ENCODE data around the gene PCP4.

Gene PCP4

DNA sequence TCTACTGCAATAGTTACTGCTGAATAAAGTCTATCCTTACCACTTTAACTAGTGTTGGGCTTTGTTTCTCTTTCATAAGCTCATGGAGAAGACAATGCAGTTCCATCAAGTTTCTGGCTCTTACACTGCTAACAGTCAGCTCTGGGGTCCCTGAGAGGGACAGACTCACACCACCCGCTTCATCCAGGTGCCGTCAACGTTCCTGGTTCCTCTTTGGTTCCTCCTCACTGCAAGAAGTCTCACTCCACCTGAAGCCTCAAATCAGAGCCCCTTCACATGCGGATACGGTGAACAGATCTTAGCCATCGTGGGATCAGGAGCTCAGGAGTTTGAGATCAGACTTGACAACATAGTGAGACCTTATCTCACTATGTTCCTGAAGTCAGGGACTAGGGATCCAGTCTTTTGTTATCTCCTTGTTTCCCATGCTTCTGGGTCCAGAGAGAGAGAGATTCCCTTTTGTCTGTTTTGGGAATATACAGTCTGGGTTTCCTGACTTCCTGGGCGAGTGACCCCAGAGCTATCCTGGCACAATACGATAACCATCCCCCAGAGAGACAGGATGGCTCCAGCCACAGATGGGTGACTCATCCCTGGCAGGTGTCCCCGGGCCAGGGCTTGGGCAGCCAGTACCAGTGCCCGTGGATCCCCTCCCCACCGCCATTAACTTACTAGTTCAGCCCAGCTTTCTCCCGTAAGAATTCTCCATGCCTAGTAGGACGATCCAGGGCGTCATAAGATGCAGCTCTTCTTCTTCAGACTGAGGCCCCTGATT, 14.3 kb upstream of the PCP4 start:
- H3K4me3 Mint-ChIP-seq = no peak overlapping the region

DNA sequence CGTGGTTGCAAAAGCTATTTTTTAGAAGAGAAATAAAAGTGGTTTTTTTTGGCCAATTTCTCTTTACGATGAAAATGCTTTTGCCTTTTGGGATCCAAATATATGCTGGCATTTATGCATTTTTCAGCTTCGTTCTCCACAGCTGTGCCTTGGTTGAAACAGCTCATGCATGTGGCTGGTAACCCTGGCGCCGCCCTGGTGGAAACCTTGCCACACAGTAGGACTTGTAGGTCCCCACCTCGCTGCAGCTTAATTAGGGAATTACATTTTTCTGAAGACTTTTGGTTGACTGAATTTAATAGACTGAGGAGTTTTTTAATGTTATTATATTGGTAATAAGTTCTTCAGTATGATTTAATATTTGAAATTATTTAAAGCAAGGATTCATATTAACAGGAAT, 12.7 kb upstream of the PCP4 start:
- Mint-ChIP-seq H3K27me3 (ENCODE audit: low read depth, poor library complexity) (peaks cover 2% of the 10 kb centered on the region), H3K36me3 (ENCODE audit: low read depth) (no peaks in the 10 kb centered on the region), H3K4me1 (peaks cover 21% of the 10 kb centered on the region), H3K9me3 (peaks cover 10% of the 10 kb centered on the region), H3K27ac (no peak overlapping the region), H3K4me3 (no peak overlapping the region)
- TF ChIP-seq, protein P1, sequence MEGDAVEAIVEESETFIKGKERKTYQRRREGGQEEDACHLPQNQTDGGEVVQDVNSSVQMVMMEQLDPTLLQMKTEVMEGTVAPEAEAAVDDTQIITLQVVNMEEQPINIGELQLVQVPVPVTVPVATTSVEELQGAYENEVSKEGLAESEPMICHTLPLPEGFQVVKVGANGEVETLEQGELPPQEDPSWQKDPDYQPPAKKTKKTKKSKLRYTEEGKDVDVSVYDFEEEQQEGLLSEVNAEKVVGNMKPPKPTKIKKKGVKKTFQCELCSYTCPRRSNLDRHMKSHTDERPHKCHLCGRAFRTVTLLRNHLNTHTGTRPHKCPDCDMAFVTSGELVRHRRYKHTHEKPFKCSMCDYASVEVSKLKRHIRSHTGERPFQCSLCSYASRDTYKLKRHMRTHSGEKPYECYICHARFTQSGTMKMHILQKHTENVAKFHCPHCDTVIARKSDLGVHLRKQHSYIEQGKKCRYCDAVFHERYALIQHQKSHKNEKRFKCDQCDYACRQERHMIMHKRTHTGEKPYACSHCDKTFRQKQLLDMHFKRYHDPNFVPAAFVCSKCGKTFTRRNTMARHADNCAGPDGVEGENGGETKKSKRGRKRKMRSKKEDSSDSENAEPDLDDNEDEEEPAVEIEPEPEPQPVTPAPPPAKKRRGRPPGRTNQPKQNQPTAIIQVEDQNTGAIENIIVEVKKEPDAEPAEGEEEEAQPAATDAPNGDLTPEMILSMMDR (IDR thresholded peaks at IDR 0.05) = no peak
- no peak for DNase-seq

More for the DNA sequence above, 14.3 kb upstream of the PCP4 start:
- TF ChIP-seq, protein P1 (IDR thresholded peaks at IDR 0.05) = no peak
- no peaks in the 10 kb centered on the region for H3K36me3 Mint-ChIP-seq (ENCODE audit: low read depth)
- H3K27ac Mint-ChIP-seq = no peak overlapping the region
- DNase-seq = no peak
- peaks cover 2% of the 10 kb centered on the region for H3K27me3 Mint-ChIP-seq (ENCODE audit: low read depth, poor library complexity)
- peaks cover 4% of the 10 kb centered on the region for H3K9me3 Mint-ChIP-seq
- peaks cover 21% of the 10 kb centered on the region for H3K4me1 Mint-ChIP-seq

DNA sequence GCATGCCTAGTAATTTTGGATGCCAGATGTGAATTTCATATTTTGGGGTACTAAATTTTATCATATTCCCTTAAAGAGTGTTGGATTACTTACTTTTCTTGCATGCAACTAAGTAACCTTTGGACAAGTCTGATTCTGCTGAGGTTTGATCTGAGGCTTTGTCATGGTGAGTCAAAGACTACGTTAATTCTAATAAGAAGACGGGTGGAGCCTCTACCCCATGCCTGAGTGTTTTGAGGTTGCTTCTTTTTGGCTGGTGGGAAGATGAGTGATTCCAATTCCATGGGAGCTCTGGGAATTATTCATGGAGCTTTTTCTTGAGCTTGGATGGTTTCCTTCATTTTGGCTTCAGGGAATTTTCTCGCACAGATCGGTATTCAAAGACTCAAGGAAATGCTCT, 11.6 kb upstream of the PCP4 start:
- TF ChIP-seq, protein P1 (IDR thresholded peaks at IDR 0.05) = no peak
- no peak overlapping the region for H3K4me3 Mint-ChIP-seq
- H3K36me3 Mint-ChIP-seq (ENCODE audit: low read depth) = no peaks in the 10 kb centered on the region
- DNase-seq = no peak
- no peak overlapping the region for H3K27ac Mint-ChIP-seq
- H3K9me3 Mint-ChIP-seq = peaks cover 10% of the 10 kb centered on the region
- H3K27me3 Mint-ChIP-seq (ENCODE audit: low read depth, poor library complexity) = peaks cover 2% of the 10 kb centered on the region
- peaks cover 21% of the 10 kb centered on the region for H3K4me1 Mint-ChIP-seq

DNA sequence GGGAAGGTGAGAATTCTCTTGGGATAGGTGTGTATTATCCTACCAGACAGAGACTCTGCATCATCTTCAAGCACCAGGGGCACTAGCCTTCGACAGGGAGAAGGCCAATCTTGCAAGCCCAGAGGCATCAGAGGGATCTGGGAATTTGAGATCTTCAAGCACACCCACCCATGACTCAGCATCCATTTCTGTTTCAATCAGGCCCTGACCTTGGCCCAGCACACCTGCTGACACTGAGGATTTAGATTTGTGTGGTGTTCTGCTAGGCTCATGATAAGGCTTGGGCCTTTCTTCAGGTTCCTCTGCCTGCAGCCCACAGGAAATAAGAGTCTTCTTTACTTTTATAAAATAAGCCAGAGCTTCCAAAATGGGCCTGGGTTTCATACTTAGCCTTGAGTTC, 6.6 kb upstream of the PCP4 start:
- H3K27me3 Mint-ChIP-seq (ENCODE audit: low read depth, poor library complexity) = peaks cover 12% of the 10 kb centered on the region
- H3K9me3 Mint-ChIP-seq = peaks cover 6% of the 10 kb centered on the region
- H3K4me1 Mint-ChIP-seq = no peaks in the 10 kb centered on the region

DNA sequence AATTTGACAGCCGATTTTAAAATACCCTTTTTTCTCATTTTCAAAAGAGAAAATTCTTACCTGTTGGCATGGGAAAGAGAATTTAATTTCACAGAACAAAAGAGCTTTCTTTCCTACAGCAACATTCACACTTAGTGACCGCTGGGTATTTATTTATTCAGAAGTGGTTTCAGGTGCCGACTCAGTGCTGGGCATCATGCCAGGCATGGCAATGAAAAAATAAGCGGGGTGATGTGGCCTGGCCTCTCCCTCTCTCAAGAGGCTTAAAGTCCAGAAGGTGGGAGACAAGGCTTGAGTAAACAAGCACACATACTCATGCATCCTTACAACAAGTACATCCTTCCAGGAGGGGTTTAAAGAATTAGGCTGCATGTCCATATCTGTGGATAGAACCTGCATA, 4.1 kb upstream of the PCP4 start:
- no peak overlapping the region for H3K27ac Mint-ChIP-seq
- no peak overlapping the region for H3K4me3 Mint-ChIP-seq
- DNase-seq = no peak
- H3K4me1 Mint-ChIP-seq = peaks cover 12% of the 10 kb centered on the region
- peaks cover 6% of the 10 kb centered on the region for H3K9me3 Mint-ChIP-seq
- TF ChIP-seq, protein P1 (IDR thresholded peaks at IDR 0.05) = no peak
- peaks cover 16% of the 10 kb centered on the region for H3K27me3 Mint-ChIP-seq (ENCODE audit: low read depth, poor library complexity)
- H3K36me3 Mint-ChIP-seq (ENCODE audit: low read depth) = no peaks in the 10 kb centered on the region

More for the DNA sequence above, 6.6 kb upstream of the PCP4 start:
- Mint-ChIP-seq H3K36me3 (ENCODE audit: low read depth) (no peaks in the 10 kb centered on the region), H3K4me3 (no peak overlapping the region), H3K27ac (no peak overlapping the region)
- TF ChIP-seq, protein P1 (IDR thresholded peaks at IDR 0.05) = no peak
- DNase-seq = no peak

DNA sequence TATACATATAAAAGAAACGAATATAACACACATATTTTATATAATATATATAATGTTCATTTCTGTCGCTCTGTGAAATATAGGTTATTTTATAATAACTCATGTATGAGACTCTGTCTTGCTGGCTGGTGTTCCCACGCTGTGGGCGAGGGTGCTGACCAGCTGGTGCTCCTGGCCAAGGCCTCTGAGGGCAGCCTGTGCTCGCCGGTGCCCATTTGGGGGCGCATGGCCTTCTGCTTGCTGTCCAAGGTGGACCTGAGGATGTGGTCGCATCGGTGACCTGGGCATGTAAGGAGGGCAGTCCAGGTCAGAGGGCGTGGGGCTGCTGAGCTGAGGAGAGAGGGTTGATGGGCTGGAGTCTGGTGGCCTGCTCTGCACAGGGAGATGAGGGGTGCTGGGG, 1.1 kb upstream of the PCP4 start:
- Mint-ChIP-seq H3K4me1 (peaks cover 18% of the 10 kb centered on the region), H3K27me3 (ENCODE audit: low read depth, poor library complexity) (peaks cover 24% of the 10 kb centered on the region), H3K9me3 (no peaks in the 10 kb centered on the region), H3K36me3 (ENCODE audit: low read depth) (no peaks in the 10 kb centered on the region), H3K27ac (no peak overlapping the region), H3K4me3 (no peak overlapping the region)
- TF ChIP-seq, protein P1 (IDR thresholded peaks at IDR 0.05) = no peak
- no peak for DNase-seq
